NOMO-1 treated with dmso at 0.1 percent for 144 hours (cell line): ENCODE data around the gene LRRC2.
"Not testable (repeated sequence)": the region's sequence is repeated elsewhere in the genome, so short reads cannot be mapped to it uniquely, and the experiment has no call there.

Experiments used
- DNase-seq: peaks from one replicate; lab custom pipeline; 2025; ENCODE audit not compliant: unreplicated experiment; lab: John Stamatoyannopoulos, UW

Gene LRRC2

GRCh38 chr3:46566040-46566641, at the start of gene LRRC2:
TSS of gene LRRC2 (minus strand) at chr3:46566302. CDS start at chr3:46551591, 14,711 bp downstream.
- DNase-seq: no peak

- no peak for DNase-seq
Observed at GRCh38 chr3:46615050-46615775, 49.1 kb upstream of the LRRC2 start.

GRCh38 chr3:46614431-46614830, 48.3 kb upstream of the LRRC2 start:
- no peak for DNase-seq

- DNase-seq: no peak
Observed at GRCh38 chr3:46613313-46614005, 47.4 kb upstream of the LRRC2 start.

GRCh38 chr3:46612324-46612723, 46.2 kb upstream of the LRRC2 start, which contains the start of gene FAM240A:
TSS of gene FAM240A (plus strand) at chr3:46612525. CDS start at chr3:46612684, 159 bp downstream.
- DNase-seq: no peak

GRCh38 chr3:46609944-46610722, 44.0 kb upstream of the LRRC2 start:
- no peak for DNase-seq

GRCh38 chr3:46609212-46609721, 43.2 kb upstream of the LRRC2 start:
- no peak for DNase-seq

- DNase-seq: no peak
Observed at GRCh38 chr3:46607603-46608028, 41.5 kb upstream of the LRRC2 start.

- no peak for DNase-seq
Observed at GRCh38 chr3:46604127-46604526, 38.0 kb upstream of the LRRC2 start.

- no peak for DNase-seq
Observed at GRCh38 chr3:46603446-46604046, 37.4 kb upstream of the LRRC2 start.

GRCh38 chr3:46599590-46599989, 33.5 kb upstream of the LRRC2 start:
- DNase-seq: no peak

- no peak for DNase-seq
Observed at GRCh38 chr3:46595819-46596314, 29.8 kb upstream of the LRRC2 start.

GRCh38 chr3:46594723-46595122, 28.6 kb upstream of the LRRC2 start:
- DNase-seq: no peak

GRCh38 chr3:46593979-46594378, 27.9 kb upstream of the LRRC2 start:
- no peak for DNase-seq

GRCh38 chr3:46593274-46593862, 27.3 kb upstream of the LRRC2 start:
- DNase-seq: no peak

GRCh38 chr3:46587268-46587667, 21.2 kb upstream of the LRRC2 start:
- not testable (repeated sequence) for DNase-seq

GRCh38 chr3:46586738-46587246, 20.7 kb upstream of the LRRC2 start:
- DNase-seq: no peak

GRCh38 chr3:46585799-46586693, 19.9 kb upstream of the LRRC2 start:
- DNase-seq: no peak
